ENCODE data around the gene ENG. TPM values are rescaled to one million over a fixed set of nuclear protein-coding genes. Genes with fewer than 3 reads are reported as not detected.

Gene ENG
- total and polyA plus RNA-seq, 2 of the 4 experiments (the other 2 are of a cell fraction), result 3.6 to 83.3 TPM

DNA sequence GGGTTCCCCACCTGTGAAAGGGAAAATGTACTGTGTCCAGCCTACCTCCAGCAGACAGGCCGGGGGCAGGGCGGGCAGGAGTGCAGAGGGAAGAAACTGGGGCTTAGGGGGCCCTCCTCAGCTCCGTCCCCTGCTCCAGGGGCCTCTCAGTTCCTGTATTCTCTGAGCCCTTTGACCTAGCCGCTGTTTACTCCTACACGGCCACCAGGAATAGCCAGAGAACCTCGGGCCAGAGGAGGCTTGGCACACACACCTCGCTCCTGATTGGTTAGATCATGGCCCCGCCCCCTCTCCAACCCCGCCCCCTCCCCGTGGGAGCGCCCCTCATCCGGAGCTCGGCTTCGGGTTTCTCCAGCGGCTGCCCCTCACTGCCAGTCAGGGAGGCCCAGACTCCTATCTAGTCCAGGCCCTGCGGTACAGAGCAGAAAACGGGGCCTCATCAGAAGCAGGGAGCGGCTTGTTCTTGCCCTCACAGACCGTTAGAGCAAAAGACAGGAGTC is 42.8 kb upstream of the ENG start:
- 7% methylated on average over 7 of the region's 19 CpGs; no CpG with 5 or more reads in 1 of the 2 experiments for WGBS, 2 experiments (ENCODE audit: extremely low coverage in 2 of 2, insufficient read length in 1 of 2)
- ChIA-PET CTCF (no interaction called here), POLR2A (ENCODE audit: unreplicated experiment) (no interaction called here)
- Histone ChIP-seq H3K9ac (ENCODE audit: low read depth, low read length) (peak overlapping the region; percentile 37; the same call in 1 of the 2 replicates), H3K9me3 (ENCODE audit: control insufficient read depth, insufficient read depth, low read length) (peaks cover 15% of the 10 kb centered on the region), H4K5ac (ENCODE audit: low read depth, low read length) (no peak overlapping the region), H3K23ac (ENCODE audit: low read depth, low read length) (0 out of 2 replicates have a peak overlapping the region, but pooled peaks have one; percentile 5), H3K4me1 (ENCODE audit: control insufficient read depth, insufficient read depth, low read length) (peaks cover 20% of the 10 kb centered on the region), H3K56ac (ENCODE audit: extremely low read depth, insufficient read depth, low read length) (no peak overlapping the region), H2BK120ac (ENCODE audit: low read depth, low read length) (peak overlapping the region; percentile 16; the same call in 1 of the 2 replicates), H4K8ac (ENCODE audit: low read depth in 2 of 2, low read length in 2 of 2) (peak overlapping the region in 1 of 2 experiments; percentile 47; a peak in 1 of 4 replicates), H2AK5ac (ENCODE audit: low read depth, low read length) (peak overlapping the region; percentile 94), H3K18ac (ENCODE audit: low read depth, low read length) (no peak overlapping the region), H3K27ac (ENCODE audit: insufficient read depth, low read length) (peak overlapping the region; percentile 87), H3K14ac (replicated peaks; ENCODE audit: low read depth, low read length) (0 out of 2 replicates have a peak overlapping the region, but pooled peaks have one; percentile 6), H3K4ac (ENCODE audit: low read depth, low read length) (peak overlapping the region; percentile 49), H2AFZ (replicated peaks; ENCODE audit: low read length, poor library complexity) (peak overlapping the region; percentile 72), H3K27me3 (ENCODE audit: control insufficient read depth, insufficient read depth, low read length) (no peaks in the 10 kb centered on the region), H3K9me1 (ENCODE audit: insufficient read depth, low read length) (peaks cover 12% of the 10 kb centered on the region), H2BK20ac (ENCODE audit: low read depth, low read length) (0 out of 2 replicates have a peak overlapping the region, but pooled peaks have one; percentile 8), H3K4me3 (ENCODE audit: insufficient read depth, low read depth, low read length) (no peak overlapping the region; the same call in 1 of the 2 replicates), H2BK5ac (ENCODE audit: low read depth, low read length, poor library complexity, severe bottlenecking) (peak overlapping the region; percentile 52), H2AK9ac (replicated peaks; ENCODE audit: low read depth, low read length, poor library complexity) (peak overlapping the region; percentile 66), H3K36me3 (ENCODE audit: control insufficient read depth, insufficient read depth, low read length) (peaks cover 39% of the 10 kb centered on the region), H4K20me1 (ENCODE audit: insufficient read depth, low read length) (peaks cover 27% of the 10 kb centered on the region), H3K79me1 (ENCODE audit: low read depth in 1 of 2, low read length in 2 of 2) (peaks cover 19 to 59% of the 10 kb centered on the region in 2 experiments), H2BK15ac (ENCODE audit: low read depth, low read length) (peak overlapping the region; percentile 44; the same call in 1 of the 3 replicates), H3K4me2 (ENCODE audit: low read depth, low read length) (peak overlapping the region; percentile 82), H4K91ac (ENCODE audit: insufficient read depth, low read depth, low read length) (peak overlapping the region; percentile 13; the same call in 1 of the 2 replicates)
- no TSS peak for BruUV-seq (replicated peaks)
- dilution Hi-C loops (cut with HindIII; ENCODE audit: low sequenced_read_pairs, unreplicated experiment) (no loop called here), in situ Hi-C loops (cut with MboI; ENCODE audit: low sequenced_read_pairs) (no loop called here), intact Hi-C loops (cut with micrococcal nuclease) (no loop called here)
- TF ChIP-seq MXI1 (IDR thresholded peaks at IDR 0.05; ENCODE audit: borderline replicate concordance, low read depth, low read length) (no peak), SMC3 (IDR thresholded peaks at IDR 0.05; ENCODE audit: low read depth, low read length) (no peak), MAZ (IDR thresholded peaks at IDR 0.05; ENCODE audit: borderline replicate concordance, low read depth, low read length) (0 out of 2 replicates have a peak, but pooled peaks have one; percentile 43), POLR2A (IDR thresholded peaks at IDR 0.05; ENCODE audit: low read depth, low read length) (peak; percentile 39; the same call in 1 of the 2 replicates), CHD1 (IDR thresholded peaks at IDR 0.05; ENCODE audit: low read depth, low read length) (no peak), RCOR1 (IDR thresholded peaks at IDR 0.05; ENCODE audit: insufficient replicate concordance, low read length) (no peak)
- TF ChIP-seq, protein P1, sequence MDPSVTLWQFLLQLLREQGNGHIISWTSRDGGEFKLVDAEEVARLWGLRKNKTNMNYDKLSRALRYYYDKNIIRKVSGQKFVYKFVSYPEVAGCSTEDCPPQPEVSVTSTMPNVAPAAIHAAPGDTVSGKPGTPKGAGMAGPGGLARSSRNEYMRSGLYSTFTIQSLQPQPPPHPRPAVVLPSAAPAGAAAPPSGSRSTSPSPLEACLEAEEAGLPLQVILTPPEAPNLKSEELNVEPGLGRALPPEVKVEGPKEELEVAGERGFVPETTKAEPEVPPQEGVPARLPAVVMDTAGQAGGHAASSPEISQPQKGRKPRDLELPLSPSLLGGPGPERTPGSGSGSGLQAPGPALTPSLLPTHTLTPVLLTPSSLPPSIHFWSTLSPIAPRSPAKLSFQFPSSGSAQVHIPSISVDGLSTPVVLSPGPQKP (IDR thresholded peaks at IDR 0.05; ENCODE audit: borderline replicate concordance, low read depth, low read length), result no peak
- DNase-seq (peak; percentile 77), ATAC-seq (ENCODE audit: low read depth) (peak; percentile 62)
